COLO668 (cell line): ENCODE results near the gene PBRM1.
A peak's percentile ranks its signal among the peaks of the same experiment; 100 is the strongest.
"Not testable (repeated sequence)": the region's sequence is repeated elsewhere in the genome, so short reads cannot be mapped to it uniquely, and the experiment has no call there.

Experiments used
- DNase-seq: peaks from one replicate; lab custom pipeline; 2025; ENCODE audit not compliant: unreplicated experiment; lab: John Stamatoyannopoulos, UW

Gene PBRM1

GRCh38 chr3:52536369-52537164, 149.1 kb downstream of the PBRM1 start, which contains the start of gene UQCC5:
Gene UQCC5, plus strand, starts transcription at chr3:52536605. Its CDS starts 151 bp downstream, at chr3:52536756.
- DNase-seq, result peak; percentile 95

- no peak for DNase-seq
These were observed 149.7 kb downstream of the PBRM1 start for GRCh38 chr3:52536112-52536368.

GRCh38 chr3:52535411-52536111, 150.2 kb downstream of the PBRM1 start:
- DNase-seq, result no peak

GRCh38 chr3:52534281-52535183, 151.2 kb downstream of the PBRM1 start:
- DNase-seq, result peak; percentile 71

- DNase-seq, result peak; percentile 87
These were observed 152.0 kb downstream of the PBRM1 start, which contains the start of gene NT5DC2 for GRCh38 chr3:52533623-52534280. Gene NT5DC2, minus strand, starts transcription at chr3:52533857. Its CDS starts 120 bp downstream, at chr3:52533737.

GRCh38 chr3:52532838-52533622, 152.7 kb downstream of the PBRM1 start:
- peak; percentile 39 for DNase-seq

- peak; percentile 35 for DNase-seq
These were observed 153.2 kb downstream of the PBRM1 start for GRCh38 chr3:52532517-52532837.

GRCh38 chr3:52531860-52532516, 153.7 kb downstream of the PBRM1 start:
- DNase-seq, result no peak

- DNase-seq, result no peak
These were observed 154.5 kb downstream of the PBRM1 start for GRCh38 chr3:52530918-52531826.

GRCh38 chr3:52529376-52530333, 156.1 kb downstream of the PBRM1 start:
- no peak for DNase-seq

GRCh38 chr3:52528586-52529375, 156.9 kb downstream of the PBRM1 start:
- DNase-seq, result no peak

- DNase-seq, result no peak
These were observed 157.8 kb downstream of the PBRM1 start for GRCh38 chr3:52527732-52528585.

GRCh38 chr3:52527039-52527731, 158.5 kb downstream of the PBRM1 start:
- no peak for DNase-seq

- DNase-seq, result not testable (repeated sequence)
These were observed 159.1 kb downstream of the PBRM1 start for GRCh38 chr3:52526671-52527038.
